Endothelial cell (in vitro differentiated cells): ENCODE measurements around the gene INO80. TPM values are rescaled to one million over a fixed set of nuclear protein-coding genes. Genes with fewer than 3 reads are reported as not detected.

Experiments used
- DNase-seq: peaks from one replicate; pipeline ENCODE4 v3.0.0; 2021; ENCODE audit warnings: low spot score
- H3K27ac Mint-ChIP-seq: one replicate; pipeline ENCODE4 v1.8.0; 2021; ENCODE audit warnings: mixed read lengths, inconsistent platforms; ENCODE audit not compliant: unreplicated experiment
- H3K27me3 Mint-ChIP-seq: one replicate; pipeline ENCODE4 v1.8.0; 2021; ENCODE audit warnings: mild to moderate bottlenecking, moderate library complexity, mixed read lengths, inconsistent platforms; ENCODE audit not compliant: unreplicated experiment
- H3K36me3 Mint-ChIP-seq: one replicate; pipeline ENCODE4 v1.8.0; 2021; ENCODE audit warnings: mild to moderate bottlenecking, low read depth, mixed read lengths, inconsistent platforms; ENCODE audit not compliant: unreplicated experiment
- H3K4me1 Mint-ChIP-seq: one replicate; pipeline ENCODE4 v1.8.0; 2021; ENCODE audit warnings: mild to moderate bottlenecking, mixed read lengths, inconsistent platforms; ENCODE audit not compliant: unreplicated experiment
- H3K4me3 Mint-ChIP-seq: one replicate; pipeline ENCODE4 v1.8.0; 2021; ENCODE audit warnings: mild to moderate bottlenecking, mixed read lengths, inconsistent platforms; ENCODE audit not compliant: unreplicated experiment
- H3K9me3 Mint-ChIP-seq: one replicate; pipeline ENCODE4 v1.8.0; 2021; ENCODE audit warnings: mixed read lengths, inconsistent platforms; ENCODE audit not compliant: unreplicated experiment
- CTCF ChIP-seq: fragments of 200-600 bp; sonication (generic); IDR thresholded peaks from one replicate; pipeline ENCODE4 v1.5.0; 2021; ENCODE audit warnings: antibody characterized with exemption; ENCODE audit not compliant: unreplicated experiment
- total RNA-seq: library from RNA; stranded (reverse); fragmentation: NEBNext Ultra II Directional; extraction: Animal tissue kit (Norgen Biotek cat#: 25700); gene quantifications from one replicate; pipeline ENCODE4 v1.2.1, GENCODE V29; 2021; ENCODE audit not compliant: unreplicated experiment

INO80 gene
- total RNA-seq, 1 donor from 2014 or later: 26.6 TPM

GRCh38 chr15:41051139-41051538 is 64.9 kb downstream of the INO80 start:
- H3K27ac Mint-ChIP-seq: no peak overlapping the region
- DNase-seq: no peak
- TF ChIP-seq CTCF: no peak
- H3K36me3 Mint-ChIP-seq: peaks cover 22% of the 10 kb centered on the region
- H3K9me3 Mint-ChIP-seq: no peaks in the 10 kb centered on the region
- H3K27me3 Mint-ChIP-seq: no peaks in the 10 kb centered on the region
- H3K4me1 Mint-ChIP-seq: no peaks in the 10 kb centered on the region
- H3K4me3 Mint-ChIP-seq: no peak overlapping the region

- Mint-ChIP-seq H3K36me3 (peaks cover 24% of the 10 kb centered on the region), H3K4me3 (no peak overlapping the region), H3K27me3 (no peaks in the 10 kb centered on the region), H3K9me3 (no peaks in the 10 kb centered on the region), H3K4me1 (no peaks in the 10 kb centered on the region), H3K27ac (no peak overlapping the region)
- no peak for DNase-seq
- TF ChIP-seq CTCF: no peak
Observed at GRCh38 chr15:41048852-41049251, 67.2 kb downstream of the INO80 start.

- Mint-ChIP-seq H3K27me3 (no peaks in the 10 kb centered on the region), H3K4me3 (no peak overlapping the region), H3K27ac (no peak overlapping the region), H3K9me3 (no peaks in the 10 kb centered on the region), H3K4me1 (no peaks in the 10 kb centered on the region), H3K36me3 (peaks cover 20% of the 10 kb centered on the region)
- TF ChIP-seq CTCF: no peak
- no peak for DNase-seq
Observed at GRCh38 chr15:41048397-41048796, 67.7 kb downstream of the INO80 start.

- H3K36me3 Mint-ChIP-seq: peaks cover 24% of the 10 kb centered on the region
- H3K9me3 Mint-ChIP-seq: no peaks in the 10 kb centered on the region
- H3K27ac Mint-ChIP-seq: no peak overlapping the region
- no peak for TF ChIP-seq CTCF
- H3K4me1 Mint-ChIP-seq: no peaks in the 10 kb centered on the region
- DNase-seq: no peak
- H3K4me3 Mint-ChIP-seq: peak overlapping the region; percentile 21
- no peaks in the 10 kb centered on the region for H3K27me3 Mint-ChIP-seq
Observed at GRCh38 chr15:41047474-41047873, 68.6 kb downstream of the INO80 start.

- no peak for TF ChIP-seq CTCF
- DNase-seq: no peak
- Mint-ChIP-seq H3K36me3 (peaks cover 33% of the 10 kb centered on the region), H3K27ac (no peak overlapping the region), H3K27me3 (peaks cover 3% of the 10 kb centered on the region), H3K4me1 (no peaks in the 10 kb centered on the region), H3K9me3 (no peaks in the 10 kb centered on the region), H3K4me3 (peak overlapping the region; percentile 37)
Observed at GRCh38 chr15:41043276-41043951, 72.7 kb downstream of the INO80 start.
